Activated B cell treated with CpG ODN at 0.5 μM for 24 hours (primary cell): ENCODE results near the gene LRRC8A. TPM values are rescaled to one million over a fixed set of nuclear protein-coding genes. Genes with fewer than 3 reads are reported as not detected.

ENCODE experiments used
- ATAC-seq: fragments of 200-7000 bp; cut with Tn5 transposase; one replicate; pipeline ENCODE4 v1.10.0; 2021; ENCODE audit warnings: low read depth, mild to moderate bottlenecking, moderate library complexity
- CTCF ChIA-PET: fragments of 350-600 bp; sonication (Branson Sonifier 250); formaldehyde crosslinking; loops from one replicate; lab custom pipeline; 2021; ENCODE audit warnings: antibody characterized with exemption; lab: Charles Lee
- POLR2A ChIA-PET: fragments of 350-600 bp; sonication (Branson Sonifier 250); formaldehyde crosslinking; loops from one replicate; lab custom pipeline; 2021; ENCODE audit warnings: antibody characterized with exemption; lab: Charles Lee
- DNase-seq: peaks from one replicate; pipeline ENCODE4 v3.0.0; 2022
- H3K27ac Mint-ChIP-seq: one replicate; pipeline ENCODE4 v1.8.0; 2020; ENCODE audit warnings: mixed read lengths
- H3K27me3 Mint-ChIP-seq: one replicate; pipeline ENCODE4 v1.8.0; 2021; ENCODE audit warnings: mixed read lengths
- H3K36me3 Mint-ChIP-seq: one replicate; pipeline ENCODE4 v1.8.0; 2021; ENCODE audit warnings: low read depth, mixed read lengths
- H3K4me1 Mint-ChIP-seq: one replicate; pipeline ENCODE4 v1.8.0; 2021; ENCODE audit warnings: mixed read lengths
- H3K4me3 Mint-ChIP-seq: one replicate; pipeline ENCODE4 v1.8.0; 2020; ENCODE audit warnings: mild to moderate bottlenecking, mixed read lengths
- H3K9me3 Mint-ChIP-seq: one replicate; pipeline ENCODE4 v1.8.0; 2020; ENCODE audit warnings: mixed read lengths
- intact Hi-C: fragments of 100-400 bp; cut with micrococcal nuclease; formaldehyde crosslinking; loops from one replicate; pipeline ENCODE4 v1.15.1; 2024
- total RNA-seq: library from RNA; stranded (reverse); gene quantifications from 2 replicates; pipeline ENCODE4 v1.2.3, GENCODE V29; 2022
- TF ChIP-seq, protein P1 (sequence below): fragments of 200-600 bp; IDR thresholded peaks from one replicate; pipeline ENCODE4 v1.8.0; 2022; ENCODE audit warnings: antibody characterized with exemption, mild to moderate bottlenecking

LRRC8A gene
- total RNA-seq, 1 donor from 2014 or later, result 10.4 TPM

DNA sequence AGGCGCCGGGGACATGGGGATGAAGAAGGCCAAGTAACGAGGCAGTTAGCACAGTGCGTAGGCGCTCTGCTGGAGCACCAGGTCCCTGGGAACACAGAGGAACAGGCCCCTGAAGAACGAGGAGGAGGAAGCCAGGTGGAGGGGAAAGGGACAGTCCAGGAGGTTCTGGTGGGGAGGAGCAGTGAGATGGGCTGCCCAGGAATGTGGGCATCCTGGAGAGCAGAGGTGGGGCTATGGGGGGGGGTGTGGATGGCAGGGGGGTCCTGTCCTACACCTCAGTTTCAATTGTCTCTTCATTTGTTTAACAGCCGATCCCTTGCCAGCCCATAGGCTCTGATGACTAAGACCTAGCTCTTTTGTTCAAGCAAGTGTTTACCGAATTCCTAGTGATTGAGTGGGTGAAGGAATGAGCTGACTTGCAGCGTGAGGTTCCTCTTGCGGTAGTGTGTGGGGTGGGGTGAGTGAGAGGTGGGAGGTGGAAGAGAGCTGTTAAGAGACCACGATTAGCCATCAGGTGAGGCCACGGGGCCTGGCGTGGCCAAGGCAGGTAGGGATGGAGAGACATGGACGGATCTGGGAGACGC, 30.4 kb downstream of the LRRC8A start:
- DNase-seq, result no peak
- ChIA-PET CTCF (no interaction called here), POLR2A (no interaction called here)
- H3K27ac Mint-ChIP-seq, result no peak overlapping the region
- TF ChIP-seq, protein P1, sequence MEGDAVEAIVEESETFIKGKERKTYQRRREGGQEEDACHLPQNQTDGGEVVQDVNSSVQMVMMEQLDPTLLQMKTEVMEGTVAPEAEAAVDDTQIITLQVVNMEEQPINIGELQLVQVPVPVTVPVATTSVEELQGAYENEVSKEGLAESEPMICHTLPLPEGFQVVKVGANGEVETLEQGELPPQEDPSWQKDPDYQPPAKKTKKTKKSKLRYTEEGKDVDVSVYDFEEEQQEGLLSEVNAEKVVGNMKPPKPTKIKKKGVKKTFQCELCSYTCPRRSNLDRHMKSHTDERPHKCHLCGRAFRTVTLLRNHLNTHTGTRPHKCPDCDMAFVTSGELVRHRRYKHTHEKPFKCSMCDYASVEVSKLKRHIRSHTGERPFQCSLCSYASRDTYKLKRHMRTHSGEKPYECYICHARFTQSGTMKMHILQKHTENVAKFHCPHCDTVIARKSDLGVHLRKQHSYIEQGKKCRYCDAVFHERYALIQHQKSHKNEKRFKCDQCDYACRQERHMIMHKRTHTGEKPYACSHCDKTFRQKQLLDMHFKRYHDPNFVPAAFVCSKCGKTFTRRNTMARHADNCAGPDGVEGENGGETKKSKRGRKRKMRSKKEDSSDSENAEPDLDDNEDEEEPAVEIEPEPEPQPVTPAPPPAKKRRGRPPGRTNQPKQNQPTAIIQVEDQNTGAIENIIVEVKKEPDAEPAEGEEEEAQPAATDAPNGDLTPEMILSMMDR, result no peak
- H3K36me3 Mint-ChIP-seq, result peaks cover 51% of the 10 kb centered on the region
- intact Hi-C loops, result no loop called here
- no peak overlapping the region for H3K4me3 Mint-ChIP-seq
- no peaks in the 10 kb centered on the region for H3K27me3 Mint-ChIP-seq
- no peak for ATAC-seq
- peaks cover 8% of the 10 kb centered on the region for H3K4me1 Mint-ChIP-seq
- no peaks in the 10 kb centered on the region for H3K9me3 Mint-ChIP-seq

DNA sequence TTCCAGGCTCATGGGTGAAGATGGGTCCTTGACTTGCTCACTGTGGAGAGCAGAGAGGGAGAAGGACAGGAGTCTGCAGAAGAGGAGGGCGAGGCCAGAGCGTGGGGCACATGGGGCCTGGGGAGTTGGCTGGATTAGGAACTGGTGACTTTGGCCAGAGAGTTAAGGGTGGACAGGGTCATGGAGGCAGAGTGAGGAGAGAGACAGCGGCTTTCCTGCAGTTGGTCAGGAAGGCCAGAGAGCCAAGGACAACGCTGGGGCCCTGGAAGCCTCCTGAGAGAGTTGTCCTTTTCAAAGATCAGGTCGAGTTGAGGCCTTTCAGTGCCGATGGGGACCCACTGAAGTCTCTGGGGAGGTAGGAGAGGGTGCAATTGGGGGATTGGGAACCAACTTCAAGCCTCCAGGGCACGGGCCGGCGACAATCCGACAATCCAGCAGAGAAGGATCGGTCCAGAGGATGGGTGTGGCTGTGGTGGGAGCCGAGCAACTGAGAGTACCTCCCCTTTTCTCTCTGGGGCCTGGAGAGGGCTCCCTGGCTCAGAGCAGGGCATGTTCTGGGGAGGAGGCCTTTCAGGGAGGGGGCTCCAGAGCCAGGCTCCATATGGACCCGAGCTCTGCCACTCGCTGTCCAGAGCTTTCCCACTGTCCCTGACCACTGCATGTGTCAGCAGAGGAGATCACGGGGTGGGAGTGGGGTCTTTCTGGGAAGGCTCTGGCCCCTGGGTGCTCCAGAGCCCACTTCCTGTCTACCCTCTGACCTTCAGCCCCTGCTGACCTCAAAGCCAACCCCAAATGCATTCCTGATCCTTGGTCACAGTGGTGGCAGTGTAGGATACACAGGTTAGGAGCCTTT, 31.3 kb downstream of the LRRC8A start:
- DNase-seq (no peak), ATAC-seq (no peak)
- H3K27me3 Mint-ChIP-seq, result no peaks in the 10 kb centered on the region
- TF ChIP-seq, protein P1, result no peak
- no peak overlapping the region for H3K27ac Mint-ChIP-seq
- no peak overlapping the region for H3K4me3 Mint-ChIP-seq
- peaks cover 51% of the 10 kb centered on the region for H3K36me3 Mint-ChIP-seq
- peaks cover 8% of the 10 kb centered on the region for H3K4me1 Mint-ChIP-seq
- CTCF ChIA-PET, result no interaction called here
- H3K9me3 Mint-ChIP-seq, result no peaks in the 10 kb centered on the region
- intact Hi-C loops, result no loop called here
- POLR2A ChIA-PET, result no interaction called here

DNA sequence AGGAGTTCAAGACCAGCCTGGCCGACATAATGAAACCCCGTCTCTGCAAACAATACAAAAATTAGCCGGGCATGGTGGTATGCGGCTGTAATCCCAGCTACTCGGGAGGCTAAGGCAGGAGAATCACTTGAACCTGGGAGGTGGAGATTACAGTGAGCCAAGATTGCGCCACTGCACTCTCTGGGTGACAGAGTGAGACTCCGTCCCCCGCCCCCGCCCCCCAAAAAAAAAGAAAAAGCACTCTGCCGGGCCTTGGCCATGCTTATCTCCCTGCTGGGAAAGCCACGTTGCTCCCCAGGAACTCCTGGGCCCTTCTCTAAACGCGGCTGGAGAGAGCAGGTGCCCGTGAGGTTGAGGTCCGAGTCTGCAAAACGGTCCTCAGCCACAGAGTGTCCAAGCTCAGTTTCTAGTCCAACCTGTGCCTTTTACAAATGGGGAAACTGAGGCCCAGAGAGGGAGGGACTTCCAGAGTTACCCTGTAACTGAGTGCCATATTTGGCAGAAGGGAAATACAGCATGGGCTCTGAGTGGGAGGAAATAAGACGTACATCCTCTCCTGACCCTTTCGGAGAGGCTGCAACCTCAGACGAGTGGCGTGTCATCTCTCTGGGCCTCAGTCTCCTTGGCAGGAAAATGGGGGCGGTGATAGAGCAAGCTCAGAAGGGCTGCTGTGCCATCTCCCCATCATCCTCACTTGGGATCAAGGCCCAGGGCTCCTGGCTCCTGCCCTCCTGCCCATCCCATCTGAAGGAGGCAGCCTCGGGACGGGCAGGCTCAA, 32.3 kb downstream of the LRRC8A start:
- H3K9me3 Mint-ChIP-seq, result no peaks in the 10 kb centered on the region
- POLR2A ChIA-PET, result no interaction called here
- peaks cover 45% of the 10 kb centered on the region for H3K36me3 Mint-ChIP-seq
- peaks cover 8% of the 10 kb centered on the region for H3K4me1 Mint-ChIP-seq
- no peak overlapping the region for H3K27ac Mint-ChIP-seq
- H3K27me3 Mint-ChIP-seq, result no peaks in the 10 kb centered on the region
- DNase-seq, result no peak
- H3K4me3 Mint-ChIP-seq, result no peak overlapping the region
- ATAC-seq, result no peak
- intact Hi-C loops, result no loop called here
- TF ChIP-seq, protein P1, result no peak
- CTCF ChIA-PET, result no interaction called here

DNA sequence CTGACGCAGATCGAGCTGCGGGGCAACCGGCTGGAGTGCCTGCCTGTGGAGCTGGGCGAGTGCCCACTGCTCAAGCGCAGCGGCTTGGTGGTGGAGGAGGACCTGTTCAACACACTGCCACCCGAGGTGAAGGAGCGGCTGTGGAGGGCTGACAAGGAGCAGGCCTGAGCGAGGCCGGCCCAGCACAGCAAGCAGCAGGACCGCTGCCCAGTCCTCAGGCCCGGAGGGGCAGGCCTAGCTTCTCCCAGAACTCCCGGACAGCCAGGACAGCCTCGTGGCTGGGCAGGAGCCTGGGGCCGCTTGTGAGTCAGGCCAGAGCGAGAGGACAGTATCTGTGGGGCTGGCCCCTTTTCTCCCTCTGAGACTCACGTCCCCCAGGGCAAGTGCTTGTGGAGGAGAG, 34.3 kb downstream of the LRRC8A start:
- Mint-ChIP-seq H3K27me3 (no peaks in the 10 kb centered on the region), H3K4me1 (peaks cover 8% of the 10 kb centered on the region), H3K27ac (no peak overlapping the region), H3K4me3 (no peak overlapping the region), H3K9me3 (no peaks in the 10 kb centered on the region), H3K36me3 (peaks cover 41% of the 10 kb centered on the region)
- TF ChIP-seq, protein P1, result no peak
- ChIA-PET POLR2A (no interaction called here), CTCF (interaction anchor here (0.9 kb wide), 1 partner anchor 12 kb away, joined by 3 read pairs; no protein-coding TSS in a partner anchor)
- DNase-seq (no peak), ATAC-seq (no peak)
- intact Hi-C loops, result no loop called here

DNA sequence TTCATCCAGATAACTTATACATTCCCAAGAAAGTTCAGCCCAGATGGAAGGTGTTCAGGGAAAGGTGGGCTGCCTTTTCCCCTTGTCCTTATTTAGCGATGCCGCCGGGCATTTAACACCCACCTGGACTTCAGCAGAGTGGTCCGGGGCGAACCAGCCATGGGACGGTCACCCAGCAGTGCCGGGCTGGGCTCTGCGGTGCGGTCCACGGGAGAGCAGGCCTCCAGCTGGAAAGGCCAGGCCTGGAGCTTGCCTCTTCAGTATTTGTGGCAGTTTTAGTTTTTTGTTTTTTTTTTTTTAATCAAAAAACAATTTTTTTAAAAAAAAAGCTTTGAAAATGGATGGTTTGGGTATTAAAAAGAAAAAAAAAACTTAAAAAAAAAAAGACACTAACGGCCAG, 34.8 kb downstream of the LRRC8A start:
- Mint-ChIP-seq H3K4me3 (no peak overlapping the region), H3K9me3 (no peaks in the 10 kb centered on the region), H3K27ac (no peak overlapping the region), H3K27me3 (no peaks in the 10 kb centered on the region), H3K36me3 (peaks cover 41% of the 10 kb centered on the region), H3K4me1 (peaks cover 11% of the 10 kb centered on the region)
- TF ChIP-seq, protein P1, result no peak
- POLR2A ChIA-PET, result no interaction called here
- CTCF ChIA-PET, result interaction anchor here (0.9 kb wide), 1 partner anchor 11 kb away, joined by 3 read pairs; no protein-coding TSS in a partner anchor
- intact Hi-C loops, result no loop called here
- no peak for DNase-seq
- no peak for ATAC-seq
